Tibial nerve (tissue), 4 donors: ENCODE results near the gene TMEM204. TPM values are rescaled to one million over a fixed set of nuclear protein-coding genes. Genes with fewer than 3 reads are reported as not detected.
A peak's percentile ranks its signal among the peaks of the same experiment; 100 is the strongest.

Experiments
- DNase-seq, 2 donors: peaks; one replicate each; pipeline ENCODE4 v3.0.0-alpha.2; 2019; ENCODE audit warnings: low spot score in 2 of 2
- H3K27ac ChIP-seq, 4 donors: fragments of 200-600 bp; sonication (generic) in 3 of 4; one replicate each; pipeline ENCODE4 v1.5.1; 2017 to 2019; ENCODE audit warnings: mild to moderate bottlenecking in 1 of 4
- H3K27me3 ChIP-seq, 2 donors: fragments of 200-600 bp; sonication (generic) in 1 of 2; one replicate each; pipeline versions ENCODE4 v1.5.1 to v1.6.0; 2017 to 2019
- H3K36me3 ChIP-seq, 3 donors: fragments of 200-600 bp; sonication (generic); one replicate each; pipeline ENCODE4 v1.5.1; 2018 to 2019
- H3K4me1 ChIP-seq, 4 donors: fragments of 200-600 bp; sonication (generic) in 3 of 4; one replicate each; pipeline ENCODE4 v1.5.1; 2017 to 2019
- H3K4me3 ChIP-seq, 4 donors: fragments of 200-600 bp; sonication (generic) in 3 of 4; one replicate each; pipeline ENCODE4 v1.5.1; 2017 to 2019; ENCODE audit warnings: mild to moderate bottlenecking in 1 of 4, moderate library complexity in 1 of 4
- H3K9me3 ChIP-seq, 4 donors: fragments of 200-600 bp; sonication (generic) in 3 of 4; one replicate each; pipeline ENCODE4 v1.5.1; 2017 to 2019
- EP300 ChIP-seq, 2 donors: sonication (generic); formaldehyde crosslinking; IDR thresholded peaks; one replicate each; pipeline ENCODE4 v1.6.1; 2017; ENCODE audit warnings: antibody characterized with exemption in 2 of 2, mild to moderate bottlenecking in 1 of 2
- POLR2A ChIP-seq, 2 donors: fragments of 450-650 bp; IDR thresholded peaks; one replicate each; pipeline ENCODE4 v1.6.1; 2017; ENCODE audit warnings: antibody characterized with exemption in 2 of 2, mild to moderate bottlenecking in 2 of 2, moderate library complexity in 2 of 2
- WGBS, 2 donors: methylation state at CpG; one replicate each; pipeline ENCODE4 v1.1.5; 2018; 5-methylcytosine and 5-hydroxymethylcytosine counted together
- total RNA-seq, 4 donors: library from RNA; depleted of rRNA; stranded (reverse); fragments of >200 nt; gene quantifications; one replicate each; pipeline ENCODE4 v1.1.0, GENCODE V29; 2016
- TF ChIP-seq, protein P1 (sequence below), 5 experiments: fragments of 200-600 bp in 3 of 5; fragments of 450-650 bp in 2 of 5; sonication (generic) in 3 of 5; IDR thresholded peaks; one replicate each; pipeline ENCODE4 v1.5.1; 2016 to 2019; ENCODE audit warnings: antibody characterized with exemption in 5 of 5, mild to moderate bottlenecking in 3 of 5, moderate library complexity in 2 of 5

TMEM204 gene
- total RNA-seq, 4 donors from 2014 or later, result 46.3 to 53.7 (median 48.9) TPM

DNA sequence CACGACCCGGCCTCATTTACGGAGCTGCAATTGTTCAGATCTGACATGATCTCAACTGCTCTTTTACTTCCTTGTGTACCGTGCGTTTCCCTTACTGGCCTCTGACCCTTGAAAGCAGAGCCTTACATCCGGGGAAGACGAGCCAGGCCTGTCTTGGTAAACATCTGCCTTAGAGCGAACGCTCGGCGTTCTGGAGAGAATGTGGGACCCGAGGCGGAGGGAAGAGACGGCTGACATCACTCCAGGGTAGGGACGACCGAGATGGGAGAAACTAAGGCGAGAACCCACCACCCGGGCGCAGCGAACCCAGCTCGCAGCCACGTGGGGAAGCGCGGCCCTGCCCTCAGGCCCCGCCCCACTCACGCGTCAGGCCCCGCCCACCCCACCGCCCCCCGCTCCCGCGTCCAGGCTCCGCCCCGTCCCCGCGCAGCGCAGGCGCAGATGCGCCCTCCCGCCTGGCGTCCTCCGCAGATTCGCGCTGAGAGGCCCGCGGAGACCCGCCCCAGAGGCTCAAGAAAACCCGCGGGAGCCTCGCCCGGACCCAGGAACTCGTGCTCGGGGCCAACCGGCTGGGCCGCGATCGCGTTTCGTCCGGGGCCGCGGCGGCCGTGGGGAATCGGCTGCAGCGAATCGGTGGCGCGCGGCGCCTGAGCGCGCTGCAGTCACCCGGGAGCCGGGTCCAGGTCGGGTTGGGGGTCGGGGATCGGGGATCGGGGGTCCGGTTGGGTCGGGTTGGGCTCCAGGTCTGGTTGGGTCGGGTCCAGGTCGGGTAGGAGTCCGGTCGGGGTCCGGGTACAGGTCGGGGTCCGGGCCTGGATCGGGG, 40.3 kb upstream of the TMEM204 start, which contains the start of gene TELO2:
TELO2 (plus strand) TSS at position 438 of the 823 bp plus-strand sequence. CDS start 922 bp downstream, outside the sequence.
- TF ChIP-seq POLR2A (IDR thresholded peaks at IDR 0.05), result peak; percentile 21 to 30
- TF ChIP-seq, protein P1, sequence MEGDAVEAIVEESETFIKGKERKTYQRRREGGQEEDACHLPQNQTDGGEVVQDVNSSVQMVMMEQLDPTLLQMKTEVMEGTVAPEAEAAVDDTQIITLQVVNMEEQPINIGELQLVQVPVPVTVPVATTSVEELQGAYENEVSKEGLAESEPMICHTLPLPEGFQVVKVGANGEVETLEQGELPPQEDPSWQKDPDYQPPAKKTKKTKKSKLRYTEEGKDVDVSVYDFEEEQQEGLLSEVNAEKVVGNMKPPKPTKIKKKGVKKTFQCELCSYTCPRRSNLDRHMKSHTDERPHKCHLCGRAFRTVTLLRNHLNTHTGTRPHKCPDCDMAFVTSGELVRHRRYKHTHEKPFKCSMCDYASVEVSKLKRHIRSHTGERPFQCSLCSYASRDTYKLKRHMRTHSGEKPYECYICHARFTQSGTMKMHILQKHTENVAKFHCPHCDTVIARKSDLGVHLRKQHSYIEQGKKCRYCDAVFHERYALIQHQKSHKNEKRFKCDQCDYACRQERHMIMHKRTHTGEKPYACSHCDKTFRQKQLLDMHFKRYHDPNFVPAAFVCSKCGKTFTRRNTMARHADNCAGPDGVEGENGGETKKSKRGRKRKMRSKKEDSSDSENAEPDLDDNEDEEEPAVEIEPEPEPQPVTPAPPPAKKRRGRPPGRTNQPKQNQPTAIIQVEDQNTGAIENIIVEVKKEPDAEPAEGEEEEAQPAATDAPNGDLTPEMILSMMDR (IDR thresholded peaks at IDR 0.05), result peak in 1 of 5 experiments; percentile 12
- TF ChIP-seq EP300 (IDR thresholded peaks at IDR 0.05), result peak; percentile 56 to 66
- Histone ChIP-seq H3K27me3 (no peaks in the 10 kb centered on the region), H3K27ac (peak within 1 kb of the TSS; percentile 75 to 96 (median 89)), H3K4me3 (peak within 1 kb of the TSS; percentile 73 to 93 (median 86)), H3K9me3 (no peaks in the 10 kb centered on the region), H3K4me1 (peaks cover 0 to 24% (median 0%) of the 10 kb centered on the region in 4 donors), H3K36me3 (peaks cover 0 to 38% (median 0%) of the 10 kb centered on the region in 3 donors)
- DNase-seq, result peak; percentile 56 to 61
- WGBS, 2 donors, result 1% methylated on average over 10 to 47 of the region's 89 CpGs

DNA sequence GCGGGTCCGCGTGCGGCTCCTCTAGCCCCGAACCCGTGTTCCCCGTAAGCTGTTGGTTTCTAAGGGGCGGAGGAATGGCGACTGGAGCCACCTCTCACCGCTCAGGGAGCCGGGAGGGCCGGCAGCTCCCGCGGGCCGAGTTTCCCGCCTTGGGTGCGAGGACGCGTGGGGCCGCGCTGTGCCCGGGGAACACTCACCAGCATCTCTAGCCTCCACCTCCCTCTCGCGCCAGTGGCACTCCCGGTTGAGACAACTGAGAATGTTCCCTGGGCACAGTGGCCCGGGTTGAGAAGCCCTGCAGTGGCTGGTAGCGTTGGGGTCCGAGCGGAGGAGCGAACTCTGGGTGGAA, 39.7 kb upstream of the TMEM204 start:
- Histone ChIP-seq H3K9me3 (no peaks in the 10 kb centered on the region), H3K36me3 (peaks cover 0 to 44% (median 0%) of the 10 kb centered on the region in 3 donors), H3K4me1 (peaks cover 0 to 24% (median 0%) of the 10 kb centered on the region in 4 donors), H3K27me3 (no peaks in the 10 kb centered on the region), H3K27ac (peak overlapping the region; percentile 75 to 96 (median 89)), H3K4me3 (peak overlapping the region; percentile 73 to 93 (median 86))
- WGBS, 2 donors, result 0% methylated on average over 15 to 16 of the region's 30 CpGs
- no peak for DNase-seq
- TF ChIP-seq EP300 (IDR thresholded peaks at IDR 0.05) (no peak), POLR2A (IDR thresholded peaks at IDR 0.05) (no peak)

DNA sequence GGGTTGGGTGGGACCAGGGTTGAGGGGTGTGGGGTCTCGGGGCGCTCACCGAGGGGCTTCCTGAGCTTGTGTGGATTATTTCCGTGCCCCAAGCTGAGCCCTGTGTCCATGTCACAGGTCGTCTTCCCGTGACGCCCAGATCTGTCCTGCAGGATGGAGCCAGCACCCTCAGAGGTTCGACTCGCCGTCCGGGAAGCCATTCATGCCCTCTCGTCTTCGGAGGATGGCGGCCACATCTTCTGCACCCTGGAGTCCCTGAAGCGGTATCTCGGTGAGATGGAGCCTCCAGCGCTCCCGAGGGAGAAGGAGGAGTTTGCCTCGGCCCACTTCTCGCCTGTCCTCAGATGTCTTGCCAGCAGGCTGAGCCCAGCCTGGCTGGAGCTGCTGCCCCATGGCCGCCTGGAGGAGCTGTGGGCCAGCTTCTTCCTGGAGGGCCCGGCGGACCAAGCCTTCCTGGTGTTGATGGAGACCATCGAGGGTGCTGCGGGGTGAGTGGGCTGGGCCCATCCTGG, 39.3 kb upstream of the TMEM204 start:
- Histone ChIP-seq H3K36me3 (peaks cover 0 to 48% (median under 1%) of the 10 kb centered on the region in 3 donors), H3K4me1 (peaks cover 0 to 24% (median 0%) of the 10 kb centered on the region in 4 donors), H3K27me3 (no peaks in the 10 kb centered on the region), H3K4me3 (peak overlapping the region; percentile 73 to 93 (median 86)), H3K9me3 (no peaks in the 10 kb centered on the region), H3K27ac (peak overlapping the region in 1 of 4 donors; percentile 90)
- peak in 1 of 2 donors; percentile 26 for DNase-seq
- 36 to 48% methylated on average over 17 to 24 of the region's 25 CpGs for WGBS, 2 donors
- TF ChIP-seq POLR2A (IDR thresholded peaks at IDR 0.05) (no peak), EP300 (IDR thresholded peaks at IDR 0.05) (no peak)
- TF ChIP-seq, protein P1 (IDR thresholded peaks at IDR 0.05), result peak in 3 of 5 experiments; percentile 29 to 49 (median 34)

DNA sequence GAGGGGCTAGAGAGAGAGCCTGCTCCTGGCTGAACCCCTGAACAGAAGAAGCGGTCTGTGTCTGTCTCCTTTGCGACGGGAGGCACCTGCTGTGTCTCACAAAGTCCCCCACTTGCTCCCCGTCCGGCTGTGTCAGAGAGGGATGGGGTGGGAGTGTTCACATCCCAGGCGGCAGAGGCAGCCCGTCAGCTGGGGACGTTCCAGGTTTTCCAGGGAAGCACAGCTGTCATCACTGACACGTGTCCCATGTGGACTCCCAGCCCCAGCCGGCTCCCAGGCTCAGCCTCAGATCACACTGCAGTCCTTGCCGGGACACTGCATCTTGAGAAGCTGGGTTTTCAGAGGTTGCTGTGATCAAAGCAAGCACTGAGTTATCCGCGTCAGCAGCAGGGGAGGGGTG, 38.8 kb upstream of the TMEM204 start:
- peaks cover 0 to 24% (median 0%) of the 10 kb centered on the region in 4 donors for H3K4me1 ChIP-seq
- H3K4me3 ChIP-seq, result no peak overlapping the region
- 84 to 86% methylated on average over 13 of the region's 13 CpGs for WGBS, 2 donors
- H3K9me3 ChIP-seq, result no peaks in the 10 kb centered on the region
- no peaks in the 10 kb centered on the region for H3K27me3 ChIP-seq
- H3K36me3 ChIP-seq, result peaks cover 0 to 54% (median 6%) of the 10 kb centered on the region in 3 donors
- H3K27ac ChIP-seq, result no peak overlapping the region
- TF ChIP-seq, protein P1 (IDR thresholded peaks at IDR 0.05), result no peak
- TF ChIP-seq POLR2A (IDR thresholded peaks at IDR 0.05) (no peak), EP300 (IDR thresholded peaks at IDR 0.05) (no peak)
- no peak for DNase-seq

DNA sequence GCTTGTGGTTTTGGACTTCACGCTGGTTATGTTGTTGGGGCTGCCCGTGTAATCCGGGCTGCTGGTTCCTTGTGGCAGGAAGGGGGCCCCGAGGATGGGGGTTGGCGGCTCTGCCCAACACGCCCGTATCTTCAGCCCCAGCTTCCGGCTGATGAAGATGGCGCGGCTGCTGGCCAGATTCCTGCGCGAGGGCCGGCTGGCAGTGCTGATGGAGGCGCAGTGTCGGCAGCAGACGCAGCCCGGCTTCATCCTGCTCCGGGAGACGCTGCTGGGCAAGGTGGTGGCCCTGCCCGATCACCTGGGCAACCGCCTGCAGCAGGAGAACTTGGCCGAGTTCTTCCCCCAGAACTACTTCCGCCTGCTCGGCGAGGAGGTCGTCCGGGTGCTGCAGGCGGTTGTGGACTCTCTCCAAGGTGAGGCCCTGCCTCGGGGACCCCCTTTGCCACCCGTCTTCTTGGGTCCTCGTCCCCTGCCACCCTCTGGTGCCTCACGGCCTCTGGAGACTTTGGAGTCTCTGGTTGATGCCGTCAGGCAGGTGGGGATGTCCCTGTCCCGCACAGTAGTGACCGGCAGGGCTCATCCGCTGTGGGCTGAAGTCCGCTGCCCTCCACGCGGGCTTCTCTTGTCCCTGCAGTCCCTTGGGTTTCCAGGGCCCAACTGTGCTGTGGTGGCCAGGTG, 38.1 kb upstream of the TMEM204 start:
- H3K9me3 ChIP-seq, result no peaks in the 10 kb centered on the region
- H3K36me3 ChIP-seq, result peaks cover 0 to 60% (median 7%) of the 10 kb centered on the region in 3 donors
- TF ChIP-seq, protein P1 (IDR thresholded peaks at IDR 0.05), result no peak
- TF ChIP-seq EP300 (IDR thresholded peaks at IDR 0.05), result no peak
- no peaks in the 10 kb centered on the region for H3K27me3 ChIP-seq
- DNase-seq, result no peak
- WGBS, 2 donors, result 89 to 92% methylated on average over 22 to 32 of the region's 39 CpGs
- no peak overlapping the region for H3K27ac ChIP-seq
- peaks cover 0 to 24% (median 0%) of the 10 kb centered on the region in 4 donors for H3K4me1 ChIP-seq
- no peak overlapping the region for H3K4me3 ChIP-seq
